Measurements from ENCODE around the gene RHBDD2.

DNA sequence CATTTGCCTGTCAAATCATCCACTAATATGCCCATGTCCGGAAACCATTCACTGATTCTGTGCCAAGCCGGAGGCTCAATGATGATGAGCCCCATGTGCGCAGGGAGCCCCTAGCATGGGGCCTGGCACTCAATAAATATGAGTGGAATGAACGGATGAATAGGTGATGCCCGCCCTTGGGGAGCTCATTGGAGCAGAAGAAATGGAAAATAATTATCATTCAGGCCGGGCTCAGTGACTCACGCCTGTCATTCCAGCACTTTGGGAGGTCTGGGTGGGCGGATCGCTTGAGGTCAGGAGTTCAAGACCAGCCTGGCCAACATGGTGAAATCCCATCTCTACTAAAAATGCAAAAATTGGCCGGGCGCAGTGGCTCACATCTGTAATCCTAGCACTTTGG lies 11.0 kb downstream of the RHBDD2 start:
- TF ChIP-seq, protein P1, sequence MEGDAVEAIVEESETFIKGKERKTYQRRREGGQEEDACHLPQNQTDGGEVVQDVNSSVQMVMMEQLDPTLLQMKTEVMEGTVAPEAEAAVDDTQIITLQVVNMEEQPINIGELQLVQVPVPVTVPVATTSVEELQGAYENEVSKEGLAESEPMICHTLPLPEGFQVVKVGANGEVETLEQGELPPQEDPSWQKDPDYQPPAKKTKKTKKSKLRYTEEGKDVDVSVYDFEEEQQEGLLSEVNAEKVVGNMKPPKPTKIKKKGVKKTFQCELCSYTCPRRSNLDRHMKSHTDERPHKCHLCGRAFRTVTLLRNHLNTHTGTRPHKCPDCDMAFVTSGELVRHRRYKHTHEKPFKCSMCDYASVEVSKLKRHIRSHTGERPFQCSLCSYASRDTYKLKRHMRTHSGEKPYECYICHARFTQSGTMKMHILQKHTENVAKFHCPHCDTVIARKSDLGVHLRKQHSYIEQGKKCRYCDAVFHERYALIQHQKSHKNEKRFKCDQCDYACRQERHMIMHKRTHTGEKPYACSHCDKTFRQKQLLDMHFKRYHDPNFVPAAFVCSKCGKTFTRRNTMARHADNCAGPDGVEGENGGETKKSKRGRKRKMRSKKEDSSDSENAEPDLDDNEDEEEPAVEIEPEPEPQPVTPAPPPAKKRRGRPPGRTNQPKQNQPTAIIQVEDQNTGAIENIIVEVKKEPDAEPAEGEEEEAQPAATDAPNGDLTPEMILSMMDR (IDR thresholded peaks at IDR 0.05) = no peak
- TF ChIP-seq POLR2A (IDR thresholded peaks at IDR 0.05) = no peak
